ENCODE measurements around the gene NUP58.

NUP58 gene, protein sequence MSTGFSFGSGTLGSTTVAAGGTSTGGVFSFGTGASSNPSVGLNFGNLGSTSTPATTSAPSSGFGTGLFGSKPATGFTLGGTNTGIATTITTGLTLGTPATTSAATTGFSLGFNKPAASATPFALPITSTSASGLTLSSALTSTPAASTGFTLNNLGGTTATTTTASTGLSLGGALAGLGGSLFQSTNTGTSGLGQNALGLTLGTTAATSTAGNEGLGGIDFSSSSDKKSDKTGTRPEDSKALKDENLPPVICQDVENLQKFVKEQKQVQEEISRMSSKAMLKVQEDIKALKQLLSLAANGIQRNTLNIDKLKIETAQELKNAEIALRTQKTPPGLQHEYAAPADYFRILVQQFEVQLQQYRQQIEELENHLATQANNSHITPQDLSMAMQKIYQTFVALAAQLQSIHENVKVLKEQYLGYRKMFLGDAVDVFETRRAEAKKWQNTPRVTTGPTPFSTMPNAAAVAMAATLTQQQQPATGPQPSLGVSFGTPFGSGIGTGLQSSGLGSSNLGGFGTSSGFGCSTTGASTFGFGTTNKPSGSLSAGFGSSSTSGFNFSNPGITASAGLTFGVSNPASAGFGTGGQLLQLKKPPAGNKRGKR

DNA sequence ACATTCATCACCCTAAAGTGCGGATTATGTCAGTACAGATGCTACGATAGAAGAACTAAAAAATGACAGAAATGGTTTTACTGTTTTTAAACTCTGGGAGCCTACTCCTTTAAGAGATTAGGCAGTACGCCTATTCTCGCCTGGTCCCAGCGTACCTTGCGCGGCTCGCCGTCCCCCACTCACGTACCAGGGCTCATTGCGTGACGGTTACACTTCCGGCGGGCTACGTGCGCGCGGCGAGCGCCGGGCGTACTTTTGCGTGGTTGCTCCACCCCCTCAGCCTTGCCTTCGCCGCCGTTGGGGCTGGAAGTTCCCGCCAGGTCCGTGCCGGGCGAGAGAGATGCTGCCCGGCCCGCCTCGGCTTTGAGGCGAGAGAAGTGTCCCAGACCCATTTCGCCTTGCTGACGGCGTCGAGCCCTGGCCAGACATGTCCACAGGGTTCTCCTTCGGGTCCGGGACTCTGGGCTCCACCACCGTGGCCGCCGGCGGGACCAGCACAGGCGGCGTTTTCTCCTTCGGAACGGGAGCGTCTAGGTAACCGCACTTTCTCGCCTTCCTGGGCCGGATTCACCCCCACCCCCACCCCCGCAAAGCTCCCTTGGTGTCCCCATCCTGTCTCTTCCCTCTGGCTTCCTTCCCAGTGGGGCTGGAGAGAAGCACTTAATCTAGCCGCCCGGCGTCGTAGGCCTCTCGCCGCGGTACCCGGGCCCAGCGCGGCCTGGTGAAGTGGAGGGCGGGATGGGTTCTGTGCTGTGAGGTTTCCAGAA, at the start of gene NUP58:
Gene NUP58, plus strand, starts transcription at position 279 of the 767 bp plus-strand sequence. Its CDS starts 149 bp downstream, at position 428.
- peak; percentile 80 for DNase-seq

DNA sequence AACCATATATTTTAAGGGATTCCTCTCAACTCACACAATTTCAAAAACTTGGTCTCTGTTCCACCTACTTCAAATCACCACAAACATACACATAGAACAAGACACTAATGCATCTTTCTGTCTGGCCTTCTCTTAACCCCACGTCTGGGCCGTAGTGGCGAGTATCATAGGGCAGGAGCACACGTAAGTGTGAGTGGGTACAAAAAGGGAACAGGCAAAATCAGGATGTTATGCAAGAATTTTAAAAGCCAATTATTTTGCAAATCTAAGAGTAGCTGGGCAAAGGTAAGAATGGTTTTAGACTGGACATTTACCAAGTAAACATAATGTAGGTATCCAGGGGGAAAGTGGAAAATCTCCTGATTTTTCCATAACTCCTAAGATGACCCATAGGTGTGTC, 49.2 kb upstream of the NUP58 start:
- DNase-seq, result no peak

DNA sequence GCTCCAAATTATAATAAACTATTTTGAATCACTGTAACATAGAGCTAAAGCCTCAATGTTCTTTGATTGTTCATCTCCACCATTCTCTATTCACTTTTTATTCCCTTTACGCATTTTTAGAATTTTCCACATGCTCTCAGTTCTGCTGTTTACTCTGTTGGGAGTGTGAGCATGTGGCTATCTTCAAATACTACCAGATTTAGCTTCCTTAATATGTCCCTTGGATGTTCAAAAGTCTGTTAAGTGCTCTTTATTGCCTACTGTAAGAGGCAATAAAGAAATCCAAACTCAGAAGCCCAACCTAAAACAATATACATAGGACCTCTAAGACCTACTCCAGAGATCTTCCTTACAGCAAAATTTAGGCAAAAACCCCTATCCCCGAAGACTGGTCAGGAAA, 48.7 kb upstream of the NUP58 start:
- DNase-seq, result no peak

DNA sequence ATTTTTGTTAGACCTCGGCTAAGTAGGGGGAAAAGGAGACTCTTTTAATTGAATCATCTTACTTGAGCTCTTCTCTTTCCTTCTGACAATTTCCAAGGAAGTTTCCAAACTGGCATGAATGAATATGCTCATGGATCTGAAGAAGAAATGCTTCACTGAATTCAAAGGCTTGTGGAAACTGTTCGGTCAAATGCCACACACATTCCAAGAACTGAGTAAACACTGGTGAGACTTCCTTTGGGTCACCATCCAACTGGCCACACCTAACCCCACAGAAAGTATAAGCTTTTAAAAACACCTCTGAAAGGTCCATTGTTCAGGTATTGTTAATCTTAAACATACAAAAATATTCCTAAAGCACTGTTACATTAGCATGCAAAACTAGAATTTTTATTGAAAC, 47.7 kb upstream of the NUP58 start:
- no peak for DNase-seq

DNA sequence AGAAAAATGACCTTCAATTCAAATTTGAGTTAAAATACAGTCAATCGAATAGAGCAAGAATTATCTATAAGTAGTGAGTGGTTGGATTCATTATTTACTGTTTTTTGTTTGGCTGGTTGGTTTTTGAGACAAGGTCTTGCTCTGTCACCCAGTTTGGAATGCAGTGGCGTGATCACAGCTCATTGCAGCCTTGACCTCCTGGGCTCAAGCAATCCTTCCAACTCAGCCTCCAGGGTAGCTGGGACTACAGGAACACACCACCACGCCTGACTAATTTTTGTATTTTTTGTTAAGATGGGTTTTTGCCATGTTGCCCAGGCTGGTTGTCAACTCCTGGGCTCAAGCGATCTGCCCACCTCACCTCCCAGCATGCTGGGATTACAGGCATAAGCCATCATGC, 39.2 kb upstream of the NUP58 start:
- DNase-seq, result no peak

DNA sequence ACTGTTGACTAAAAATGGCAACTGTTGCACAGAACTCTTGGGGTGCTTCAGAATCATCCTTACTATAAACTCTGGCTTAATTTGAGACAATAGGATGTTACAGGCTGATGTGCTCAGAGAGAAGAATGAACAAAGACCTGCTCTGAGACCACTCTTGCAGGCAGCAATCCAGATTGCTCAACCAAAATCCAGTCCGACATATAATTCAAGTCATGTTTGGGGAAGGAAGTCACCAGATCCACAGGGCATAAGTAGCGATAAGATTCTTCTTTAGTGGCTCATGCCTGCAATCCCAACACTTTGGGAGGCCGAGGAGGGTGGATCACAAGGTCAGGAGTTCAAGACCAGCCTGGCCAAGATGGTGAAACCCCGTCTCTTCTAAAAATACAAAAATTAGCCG, 34.7 kb upstream of the NUP58 start:
- no peak for DNase-seq

DNA sequence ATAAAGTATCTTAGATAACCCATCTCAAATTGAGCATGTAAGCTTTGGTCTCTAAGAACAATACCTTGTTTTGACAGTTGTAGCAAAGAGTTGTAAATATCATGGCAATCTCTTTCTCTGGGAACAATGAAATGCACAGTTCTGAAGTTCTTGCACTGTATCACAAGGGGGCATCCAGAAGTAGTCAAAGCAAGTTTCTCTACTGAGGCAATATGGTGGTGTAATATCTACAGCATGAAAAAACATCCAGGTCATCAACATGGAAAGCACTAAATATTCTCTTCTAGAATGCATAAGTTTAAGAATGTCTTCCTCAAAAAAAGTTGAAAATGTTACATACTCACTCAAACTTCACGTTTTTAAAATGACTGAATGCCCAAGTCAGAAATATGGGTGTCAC, 33.7 kb upstream of the NUP58 start:
- DNase-seq, result no peak

DNA sequence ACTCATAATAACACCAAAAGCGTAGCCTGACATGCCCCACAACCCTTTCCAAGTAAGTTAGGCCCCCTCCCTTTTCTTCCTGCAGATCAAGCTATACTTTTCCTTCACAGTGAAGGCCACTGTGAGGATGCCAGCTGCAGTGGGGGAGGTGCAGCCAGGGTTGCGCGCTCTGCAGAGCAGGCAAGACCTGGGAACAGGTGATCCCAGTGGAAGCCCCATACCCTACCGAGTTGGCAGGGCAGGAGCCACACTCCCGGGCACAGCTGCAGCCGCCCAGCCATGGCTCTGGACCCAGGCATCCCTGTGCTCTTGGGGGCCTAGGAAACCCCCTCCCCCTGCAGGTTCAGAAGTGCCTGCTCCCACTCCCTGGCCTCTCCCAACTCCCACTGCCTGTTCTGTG, 32.9 kb upstream of the NUP58 start:
- DNase-seq, result no peak

DNA sequence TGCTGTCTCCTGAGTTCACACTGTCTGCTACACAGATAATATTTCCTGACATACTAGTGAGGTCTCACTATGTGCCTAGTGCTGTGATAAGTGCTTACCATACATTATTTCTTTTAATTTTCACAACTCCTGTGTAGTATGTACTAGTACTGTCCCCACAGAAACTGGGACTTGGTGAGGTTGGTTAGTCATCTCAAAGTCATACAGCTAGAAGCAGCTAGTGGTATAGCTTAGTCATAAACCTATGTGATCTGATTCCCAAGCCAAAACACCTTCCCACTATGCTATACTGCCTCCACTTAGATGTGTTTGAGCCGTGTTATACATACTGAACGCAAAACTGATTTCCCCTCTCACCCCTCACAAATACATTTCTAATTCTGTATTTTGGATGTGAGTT, 24.7 kb upstream of the NUP58 start:
- no peak for DNase-seq

DNA sequence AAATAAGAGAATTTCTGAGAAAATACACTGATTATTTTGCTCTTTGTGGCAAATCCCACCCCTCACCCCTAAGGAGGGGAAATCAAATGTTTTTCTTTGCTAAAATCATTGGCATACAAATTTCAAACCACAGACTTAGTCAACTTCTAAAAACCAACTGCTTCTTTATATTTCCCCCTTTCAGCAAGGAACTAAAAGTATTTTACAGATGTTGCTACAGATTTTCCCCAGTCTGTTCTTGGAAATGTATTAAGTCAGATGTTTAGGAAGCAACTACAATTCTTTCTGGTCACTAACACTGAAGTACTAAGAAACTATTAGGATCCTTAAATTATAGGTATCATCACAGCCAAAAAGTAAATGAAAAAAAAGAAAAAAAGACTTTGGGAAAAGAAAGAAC, 21.0 kb upstream of the NUP58 start:
- no peak for DNase-seq

DNA sequence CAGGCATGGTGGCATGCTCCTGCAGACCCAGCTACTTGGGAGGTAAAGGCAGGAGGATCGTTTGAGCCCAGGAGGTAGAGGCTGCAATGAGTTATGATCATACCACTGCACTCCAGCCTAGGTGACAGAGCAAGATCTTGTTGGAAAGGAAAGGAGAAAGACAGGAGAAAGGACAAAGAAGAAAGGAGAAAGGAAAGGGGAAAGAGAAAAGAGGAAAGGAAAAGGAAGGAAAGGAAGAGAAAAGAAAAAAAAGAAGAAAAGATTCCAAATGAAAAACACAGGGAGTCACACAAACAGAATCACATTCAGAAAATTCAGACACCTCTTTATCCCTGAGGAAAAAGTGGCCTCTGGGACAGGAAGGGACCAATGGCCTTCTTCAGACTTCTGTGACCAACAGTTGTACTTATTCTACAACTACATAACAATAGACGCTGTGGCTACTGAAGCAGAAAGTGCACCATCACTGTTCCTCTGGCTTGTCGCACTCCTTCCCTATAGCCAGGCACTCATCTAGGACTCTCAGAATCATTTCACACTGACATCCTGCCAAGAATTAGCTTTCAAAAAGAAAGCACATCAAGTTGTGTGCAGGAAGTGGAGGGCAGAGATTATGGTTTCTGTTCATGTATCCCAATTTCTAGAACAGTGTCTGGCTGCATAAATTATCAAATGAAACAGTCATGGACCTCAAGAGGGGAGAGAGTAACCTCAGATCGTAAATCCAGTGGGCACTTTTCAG, 20.1 kb upstream of the NUP58 start:
- DNase-seq, result no peak

DNA sequence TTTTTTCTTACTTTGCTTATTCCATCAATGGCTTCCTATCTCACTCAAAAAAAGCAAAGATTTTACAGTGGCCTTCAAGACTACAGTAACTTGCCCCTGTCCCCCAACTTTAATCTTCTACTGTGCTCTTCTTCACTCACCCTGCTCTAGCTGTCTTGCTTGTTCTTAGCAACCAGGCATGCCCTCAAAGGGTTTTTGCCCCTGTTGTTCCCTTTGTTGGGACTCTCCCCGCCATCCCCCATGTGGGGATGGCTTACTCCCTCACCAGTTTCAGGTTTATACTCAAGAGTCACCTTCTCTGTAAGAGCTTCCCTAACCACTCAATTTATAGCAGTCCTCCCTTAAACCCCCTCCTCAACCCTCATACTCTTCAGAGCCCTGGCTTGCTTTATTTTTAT, 19.5 kb upstream of the NUP58 start:
- no peak for DNase-seq

DNA sequence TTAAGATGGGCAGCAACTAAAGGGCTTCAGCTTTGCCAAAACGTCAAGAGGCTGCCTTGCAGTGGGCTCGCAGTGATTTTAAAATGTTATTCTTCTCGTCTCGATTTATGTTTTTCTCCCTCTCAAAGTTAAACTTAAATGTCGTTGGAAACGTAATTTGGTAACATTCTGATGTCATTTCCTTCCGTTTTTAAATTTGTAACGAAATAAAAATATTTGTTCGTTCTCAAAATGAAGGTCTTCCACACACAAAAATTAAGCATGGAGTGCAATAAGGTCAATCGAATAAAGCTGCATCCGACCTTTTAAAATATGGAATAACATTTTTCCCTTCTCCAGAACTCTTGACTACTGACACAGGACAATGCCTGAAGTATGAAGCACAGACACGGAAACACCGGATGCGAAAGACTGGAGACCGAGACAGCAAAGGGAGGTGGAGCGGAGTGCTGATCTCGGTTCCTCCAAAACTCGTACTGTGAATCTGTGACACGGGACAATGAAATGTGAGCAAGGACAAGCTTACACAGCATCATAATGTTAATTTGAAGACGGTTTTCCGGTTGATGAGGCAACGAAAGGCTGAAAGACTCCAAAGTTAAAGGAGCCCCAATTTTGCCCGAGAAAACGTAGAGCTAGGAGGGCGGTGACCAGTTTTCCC, 15.0 kb upstream of the NUP58 start:
- peak; percentile 21 for DNase-seq

DNA sequence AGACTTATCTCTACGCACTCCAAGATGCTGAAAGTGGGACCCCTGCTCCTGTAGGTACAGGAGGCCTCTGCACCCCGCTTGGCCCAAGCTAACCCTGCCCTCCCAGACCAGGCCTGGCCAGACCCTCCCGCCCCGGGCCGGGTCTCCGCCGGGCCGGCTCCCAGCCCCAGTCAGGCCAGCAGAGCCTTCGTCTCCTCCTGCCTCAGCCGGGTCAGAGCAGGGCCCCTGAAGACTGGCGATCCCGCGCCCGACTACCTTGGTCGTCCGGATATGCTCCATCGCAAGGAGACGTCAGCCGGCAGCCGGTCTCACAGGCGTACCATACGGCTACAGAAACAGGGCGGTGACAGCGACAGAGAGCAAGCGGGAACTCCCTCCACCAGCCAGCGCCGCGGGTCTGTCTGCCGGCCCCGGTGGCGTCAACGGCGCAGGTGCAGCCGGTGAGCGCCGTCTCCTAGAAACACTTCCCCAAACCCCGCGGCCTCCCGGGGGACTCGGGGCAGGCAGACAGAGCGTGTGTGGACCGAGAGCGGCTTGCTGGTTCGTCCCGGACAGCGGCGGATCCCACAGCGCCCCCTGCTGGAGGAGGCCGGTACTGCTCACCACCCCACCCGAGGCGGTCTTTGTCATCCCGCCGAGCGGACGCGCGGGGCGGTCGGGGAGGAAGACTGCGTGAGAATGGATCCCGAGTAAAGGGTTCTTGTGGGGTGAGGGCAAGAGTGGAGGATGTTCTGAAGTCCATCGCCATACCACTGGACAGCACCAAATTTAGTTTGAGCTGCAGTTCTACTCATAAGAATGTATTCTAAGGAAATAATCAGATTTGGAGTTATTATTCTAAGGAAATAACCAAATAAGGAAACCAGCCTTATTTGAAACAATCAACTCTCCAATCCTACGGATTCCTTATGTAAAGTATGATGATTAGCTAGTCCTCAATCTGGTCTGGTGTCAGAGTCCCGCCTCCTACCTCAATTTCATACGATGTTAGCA, 14.2 kb upstream of the NUP58 start, which contains the start of gene MTMR6:
Gene MTMR6, minus strand, starts transcription at position 520 of the 993 bp plus-strand sequence. Its CDS starts 241 bp downstream, at position 279.
- peak; percentile 88 for DNase-seq

DNA sequence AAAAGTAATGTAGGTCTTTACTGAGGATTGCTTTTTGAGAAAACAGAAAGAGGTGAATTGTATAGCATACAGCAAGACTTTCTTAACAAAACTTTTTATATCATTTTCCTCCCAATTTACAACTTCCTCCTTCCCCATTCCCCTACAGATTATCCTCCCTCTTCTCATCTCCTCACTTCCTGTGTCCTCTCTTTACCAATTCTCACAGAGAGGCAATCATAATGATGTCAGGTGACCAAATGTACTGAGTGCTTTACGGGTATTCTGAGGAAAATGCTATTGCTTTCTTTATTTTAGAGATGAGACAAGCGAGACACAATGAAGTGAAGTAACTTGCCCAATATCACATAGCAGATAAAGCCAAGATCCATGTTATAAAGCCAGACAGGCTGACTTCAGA, 12.5 kb upstream of the NUP58 start:
- no peak for DNase-seq

DNA sequence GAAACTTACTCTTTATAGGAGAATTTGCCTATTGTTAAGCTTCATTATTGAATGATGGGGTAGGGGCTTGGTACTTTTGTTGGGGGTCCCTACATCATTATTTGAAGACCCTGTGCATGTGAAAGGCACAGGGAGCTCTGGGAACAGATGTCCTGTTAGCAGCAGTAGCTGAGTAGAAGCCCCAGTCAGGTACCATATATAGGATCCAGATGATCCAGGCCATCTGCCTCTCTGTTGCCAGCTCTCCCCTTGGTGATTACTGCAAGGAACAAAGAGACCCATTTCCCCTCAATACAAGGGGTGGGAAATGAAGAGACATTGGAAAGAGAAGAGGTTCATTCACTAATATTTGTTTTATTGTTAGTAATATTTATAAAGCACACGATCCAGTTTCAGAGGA, 9.7 kb upstream of the NUP58 start:
- peak; percentile 63 for DNase-seq

DNA sequence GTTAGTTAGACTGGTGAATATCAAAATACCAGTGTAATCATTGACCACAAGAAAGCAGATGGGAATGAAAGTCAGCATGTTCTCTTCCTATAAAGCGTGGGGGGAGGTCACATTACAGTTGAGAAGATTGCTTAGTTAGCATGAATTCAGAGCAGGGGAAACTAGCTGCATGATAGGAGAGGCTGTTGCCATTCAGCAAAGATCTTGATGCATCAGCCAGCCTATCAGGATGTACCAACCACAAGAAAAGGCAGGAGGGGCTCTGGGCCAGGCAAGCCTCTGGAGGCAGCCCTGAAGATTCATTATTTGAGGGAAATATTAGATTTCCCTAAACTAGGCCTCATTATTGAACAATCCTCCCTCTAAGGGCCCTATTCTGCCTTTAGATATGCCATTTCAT, 9.1 kb upstream of the NUP58 start:
- peak; percentile 82 for DNase-seq

DNA sequence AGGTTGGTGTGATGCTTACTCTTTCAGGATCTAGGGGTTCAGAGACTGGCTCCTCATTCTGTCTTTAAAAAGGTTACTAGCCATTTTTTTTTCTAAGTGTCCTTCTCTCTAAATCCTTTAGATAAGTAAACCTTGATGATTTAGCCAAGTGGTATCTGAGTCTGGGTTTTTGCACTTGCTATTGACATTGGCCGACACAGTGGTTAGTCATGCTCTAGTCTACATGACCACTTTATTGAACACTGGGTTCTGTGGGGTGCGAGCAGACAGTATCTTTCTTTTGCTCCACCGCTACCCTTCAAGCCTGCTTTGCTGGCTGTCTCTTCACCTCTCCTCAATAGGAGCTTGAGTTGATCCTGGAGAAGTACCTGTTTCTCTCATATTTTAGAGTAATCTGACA, 6.2 kb upstream of the NUP58 start:
- no peak for DNase-seq

DNA sequence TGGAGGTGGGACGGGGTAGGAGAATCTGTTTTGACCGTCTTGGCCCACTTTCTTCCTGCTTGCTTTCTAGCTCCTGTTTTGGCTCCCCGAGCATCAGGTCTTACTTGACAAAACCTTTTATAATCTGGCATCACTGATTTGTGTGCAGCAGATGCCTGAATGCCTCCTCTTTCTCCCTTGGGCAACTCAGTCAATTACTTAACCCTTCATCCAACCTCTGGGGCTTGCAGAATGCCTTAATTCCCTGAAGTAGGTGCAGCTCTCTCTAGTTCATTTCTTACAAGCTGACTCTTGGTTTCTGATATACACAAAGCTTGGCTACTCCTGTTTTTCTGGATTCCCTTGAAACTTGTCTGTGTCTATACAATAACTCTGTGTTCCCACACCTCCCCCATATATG, 5.7 kb upstream of the NUP58 start:
- DNase-seq, result peak; percentile 16

DNA sequence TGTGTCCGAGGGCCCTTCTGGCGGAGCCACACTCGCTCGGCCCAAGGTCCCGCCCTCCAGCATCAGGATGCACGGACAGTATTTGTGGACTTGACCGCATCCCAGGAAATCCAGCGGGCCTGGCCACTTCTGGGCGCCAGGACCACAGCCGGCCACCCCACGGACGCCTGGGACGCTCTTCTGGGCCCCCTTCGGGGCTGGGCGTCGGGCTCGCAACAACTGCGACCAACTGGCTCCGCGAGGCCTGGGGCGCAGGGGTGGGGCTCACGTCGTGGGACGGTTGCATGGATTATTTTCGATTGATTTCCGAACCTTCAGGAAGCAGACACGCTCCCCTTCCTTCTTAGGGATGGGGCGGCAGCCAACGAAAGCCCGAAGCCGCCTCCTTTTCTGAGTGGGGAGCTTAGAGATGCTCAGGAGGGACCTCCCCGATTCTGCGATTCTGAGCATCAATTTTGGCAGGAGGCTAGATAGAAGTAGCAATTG, 521 bp upstream of the NUP58 start:
- DNase-seq, result no peak

DNA sequence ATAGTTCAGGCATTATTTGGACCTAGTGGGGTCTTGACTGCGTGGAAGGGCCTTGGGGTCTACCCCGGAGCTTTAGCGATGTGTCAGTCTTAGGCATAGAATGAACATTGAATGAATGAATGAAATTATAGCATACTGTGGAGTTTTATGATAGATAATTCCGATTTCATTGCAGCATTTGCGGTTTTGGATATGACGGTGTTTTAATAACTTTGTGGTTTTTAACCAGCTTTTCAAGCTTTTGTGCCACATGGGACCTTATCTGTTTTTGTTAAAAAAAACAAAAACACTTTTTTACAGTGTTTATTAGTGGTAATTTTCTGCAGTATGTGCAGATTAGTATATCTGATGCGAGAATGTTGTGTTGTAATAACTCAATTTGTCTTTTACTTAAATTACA, 696 bp downstream of the NUP58 start:
- no peak for DNase-seq

All from NCI-H2171 treated with DMSO at 0.1 percent for 48 hours (cell line).